HepG2 (cell line): ENCODE measurements around the gene JAK1. TPM values are rescaled to one million over a fixed set of nuclear protein-coding genes. Genes with fewer than 3 reads are reported as not detected.

Experiments used
- polyA plus RNA-seq, 8 experiments: library from polyadenylated mRNA; depleted of rRNA in 3 of 8; stranded (reverse) in 7 of 8; unstranded in 1 of 8; fragments of >200 nt; fragmentation: Illumina TruSeq in 4 of 8; extraction: Trizol in 4 of 8; gene quantifications; 2 replicates each; pipeline versions ENCODE4 v1.2.1 to v1.2.3, GENCODE V29; 2011 to 2016; ENCODE audit warnings: low read depth in 4 of 8, missing spikeins in 1 of 8, mixed read lengths in 1 of 8; ENCODE audit not compliant: insufficient read depth in 1 of 8
- small RNA-seq, 3 experiments: library from RNA; depleted of rRNA; stranded (forward); fragments of <200 nt; gene quantifications; one replicate each; pipeline ENCODE3, GENCODE V24; 2012; ENCODE audit warnings: low read depth in 2 of 3, low replicate concordance in 1 of 3; ENCODE audit not compliant: insufficient read length in 3 of 3, insufficient read depth in 2 of 3
- total RNA-seq, 5 experiments: library from RNA; depleted of rRNA; stranded (reverse); fragments of >200 nt; fragmentation: Illumina TruSeq; extraction: Trizol; gene quantifications; 2 replicates each; pipeline ENCODE4 v1.2.3, GENCODE V29; 2016; ENCODE audit warnings: low read depth in 1 of 5

Gene JAK1
- total and polyA plus RNA-seq, 2 of the 13 experiments (the other 11 are each of a cell fraction or from before 2014, with no cell fraction given) = 23.9 to 42.4 TPM

Small RNAs within 50 kb of the gene (small RNA-seq; reads per million reads assigned to genes)
- 0 reads per million in 3 experiments for gene AL606517.2

Other genes starting within 250 kb of the JAK1 start
- gene RAVER2, start 221.5 kb downstream of the JAK1 start, total RNA-seq (2016; rRNA removed; fragmentation: Illumina TruSeq; extraction: Trizol) = 15.4 and 20.2 TPM in 2 replicates
- 8.5 and 11.4 TPM in 2 replicates for gene RAVER2, start 221.5 kb downstream of the JAK1 start, polyA plus RNA-seq (2011; rRNA removed)
- 160 and 244 TPM in 2 replicates for gene AK4, start 181.7 kb upstream of the JAK1 start, total RNA-seq (2016; rRNA removed; fragmentation: Illumina TruSeq; extraction: Trizol)
- gene AK4, start 181.7 kb upstream of the JAK1 start, polyA plus RNA-seq (2011; rRNA removed) = 90.8 and 110 TPM in 2 replicates